ENCODE measurements around the gene P2RY12. TPM values are rescaled to one million over a fixed set of nuclear protein-coding genes. Genes with fewer than 3 reads are reported as not detected.

The P2RY12 gene
- total and polyA plus RNA-seq, 9 of the 15 experiments (the other 6 are each of a cell fraction or from before 2014, with no cell fraction given): not detected

DNA sequence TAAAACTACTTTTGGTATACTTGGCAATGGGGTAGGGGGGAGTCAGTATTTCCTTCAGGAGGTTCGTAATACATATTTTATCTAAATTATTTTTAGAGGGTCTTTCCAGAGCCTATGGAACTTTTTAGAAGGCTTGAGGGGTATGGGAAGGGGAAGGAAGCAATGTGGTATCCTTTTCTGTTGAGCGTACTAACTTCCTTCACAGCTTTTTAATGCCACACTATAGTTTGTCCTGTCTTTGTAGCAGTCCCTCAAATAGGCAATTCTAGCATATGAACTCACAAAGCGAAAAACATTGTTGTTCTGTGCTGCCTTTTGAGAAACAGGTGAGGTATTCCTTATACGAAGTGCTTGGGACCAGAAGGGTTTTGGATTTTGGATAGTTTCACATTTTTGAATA, 32.9 kb downstream of the P2RY12 start:
- CTCF ChIA-PET (ENCODE audit: low intra/inter-chr PET ratio): no interaction called here
- Histone ChIP-seq H4K20me1 (replicated peaks; ENCODE audit: control insufficient read depth, insufficient read depth, low read length) (no peaks in the 10 kb centered on the region), H3K4me2 (ENCODE audit: insufficient read depth, low read length) (no peak overlapping the region), H3K79me2 (ENCODE audit: control insufficient read depth, insufficient read depth, low read length) (no peaks in the 10 kb centered on the region), H3K9ac (ENCODE audit: insufficient read depth in 1 of 2, low read depth in 2 of 2, low read length in 2 of 2) (no peak overlapping the region), H3K4me3 (no peak overlapping the region), H3K27me3 (ENCODE audit: control insufficient read depth in 2 of 2, insufficient read depth in 2 of 2, low read length in 2 of 2) (peaks cover 0 to 7% of the 10 kb centered on the region in 2 experiments; a peak in 2 of 5 replicates), H3K9me1 (ENCODE audit: control insufficient read depth, insufficient read depth, low read length) (no peaks in the 10 kb centered on the region), H3K4me1 (replicated peaks in 1 of 2; ENCODE audit: control insufficient read depth in 2 of 2, insufficient read depth in 2 of 2, low read length in 2 of 2) (no peaks in the 10 kb centered on the region), H3K27ac (ENCODE audit: extremely low read depth, low read depth, low read length) (no peak overlapping the region), H2AFZ (ENCODE audit: low read depth, low read length) (no peak overlapping the region), H3K36me3 (ENCODE audit: control insufficient read depth, insufficient read depth, low read length) (no peaks in the 10 kb centered on the region), H3K9me3 (replicated peaks; ENCODE audit: control insufficient read depth, insufficient read depth, low read depth, low read length) (no peaks in the 10 kb centered on the region)
- POLR2A ChIA-PET: interaction anchor here (0.7 kb wide), 1 partner anchor 42 kb away, joined by 3 read pairs; no protein-coding TSS in a partner anchor
- intact Hi-C loops (cut with micrococcal nuclease): no loop called here
- WGBS (ENCODE audit: insufficient coverage, low coverage, missing lambda C conversion rate): 0% methylated on average over 4 of the region's 4 CpGs
- no TSS peak for BruUV-seq (replicated peaks)
- no peak for FAIRE-seq
- ATAC-seq: no peak
- in situ Hi-C loops (cut with MboI): no loop called here
- no peak for TF ChIP-seq HNRNPH1 (optimal IDR thresholded peaks at IDR 0.05; ENCODE audit: low read depth, low read length)
- DNase-seq (ENCODE audit: extremely low read depth in 1 of 4, low spot score in 3 of 4): no peak

DNA sequence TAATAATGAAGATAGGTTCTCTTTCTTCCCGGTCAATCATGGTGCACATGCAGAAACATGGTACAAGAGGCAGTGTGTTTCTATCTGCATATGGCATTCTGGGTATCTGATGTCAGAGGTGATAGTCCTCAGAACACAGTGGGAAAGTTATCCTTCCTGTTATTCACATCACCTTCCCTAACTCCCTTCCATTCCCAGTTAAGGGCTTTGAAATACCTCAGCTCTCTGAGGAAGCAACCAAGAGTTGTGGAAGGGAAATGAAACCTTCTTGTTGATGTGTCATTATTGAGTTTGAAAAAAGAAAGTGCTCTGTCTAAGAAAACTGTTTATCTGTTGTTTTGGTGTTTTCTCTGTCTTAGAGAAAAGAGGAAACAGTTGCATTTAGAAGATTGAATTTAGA, 33.3 kb downstream of the P2RY12 start:
- no peak overlapping the region for H3K27ac ChIP-seq (ENCODE audit: extremely low read depth, low read depth, low read length)
- no peak overlapping the region for H2AFZ ChIP-seq (ENCODE audit: low read depth, low read length)
- no peaks in the 10 kb centered on the region for H3K79me2 ChIP-seq (ENCODE audit: control insufficient read depth, insufficient read depth, low read length)
- intact Hi-C loops (cut with micrococcal nuclease): no loop called here
- H3K4me3 ChIP-seq: no peak overlapping the region
- DNase-seq (ENCODE audit: extremely low read depth in 1 of 4, low spot score in 3 of 4) (no peak), ATAC-seq (no peak), FAIRE-seq (no peak)
- H3K9ac ChIP-seq (ENCODE audit: insufficient read depth in 1 of 2, low read depth in 2 of 2, low read length in 2 of 2): no peak overlapping the region
- no peaks in the 10 kb centered on the region for H4K20me1 ChIP-seq (replicated peaks; ENCODE audit: control insufficient read depth, insufficient read depth, low read length)
- H3K9me1 ChIP-seq (ENCODE audit: control insufficient read depth, insufficient read depth, low read length): no peaks in the 10 kb centered on the region
- no peak for TF ChIP-seq FOXJ2 (tag; IDR thresholded peaks at IDR 0.05)
- no peak for TF ChIP-seq SAP30 (IDR thresholded peaks at IDR 0.05; ENCODE audit: borderline replicate concordance, insufficient read depth, low read depth, low read length, poor library complexity, severe bottlenecking)
- no peak for TF ChIP-seq ZNF699 (CRISPR knock-in tag; IDR thresholded peaks at IDR 0.05; ENCODE audit: insufficient replicate concordance)
- TF ChIP-seq ZNF707 (CRISPR knock-in tag; conservative IDR thresholded peaks at IDR 0.05): no peak
- TF ChIP-seq SOX6 (IDR thresholded peaks at IDR 0.05): no peak
- no peak for TF ChIP-seq STAT5B (CRISPR knock-in tag; IDR thresholded peaks at IDR 0.05)
- whole genome bisulfite sequencing (ENCODE audit: insufficient coverage, low coverage, missing lambda C conversion rate): 0% methylated on average over 1 of the region's 1 CpG
- in situ Hi-C loops (cut with MboI): no loop called here
- POLR2A ChIA-PET: interaction anchor here (0.7 kb wide), 1 partner anchor 41 kb away, joined by 3 read pairs; no protein-coding TSS in a partner anchor
- H3K4me1 ChIP-seq (replicated peaks in 1 of 2; ENCODE audit: control insufficient read depth in 2 of 2, insufficient read depth in 2 of 2, low read length in 2 of 2): no peaks in the 10 kb centered on the region
- no TSS peak for BruUV-seq (replicated peaks)
- no peaks in the 10 kb centered on the region for H3K9me3 ChIP-seq (replicated peaks; ENCODE audit: control insufficient read depth, insufficient read depth, low read depth, low read length)
- H3K36me3 ChIP-seq (ENCODE audit: control insufficient read depth, insufficient read depth, low read length): no peaks in the 10 kb centered on the region
- no peak overlapping the region for H3K4me2 ChIP-seq (ENCODE audit: insufficient read depth, low read length)
- peaks cover 0 to 7% of the 10 kb centered on the region in 2 experiments; a peak in 2 of 5 replicates for H3K27me3 ChIP-seq (ENCODE audit: control insufficient read depth in 2 of 2, insufficient read depth in 2 of 2, low read length in 2 of 2)
- CTCF ChIA-PET (ENCODE audit: low intra/inter-chr PET ratio): no interaction called here

Data from K562 (cell line).